ENCODE results near the gene RALGDS. TPM values are rescaled to one million over a fixed set of nuclear protein-coding genes. Genes with fewer than 3 reads are reported as not detected.
A peak's percentile ranks its signal among the peaks of the same experiment; 100 is the strongest.

RALGDS gene
- polyA plus RNA-seq, 2 donors: 47.8 to 67.9 TPM

DNA sequence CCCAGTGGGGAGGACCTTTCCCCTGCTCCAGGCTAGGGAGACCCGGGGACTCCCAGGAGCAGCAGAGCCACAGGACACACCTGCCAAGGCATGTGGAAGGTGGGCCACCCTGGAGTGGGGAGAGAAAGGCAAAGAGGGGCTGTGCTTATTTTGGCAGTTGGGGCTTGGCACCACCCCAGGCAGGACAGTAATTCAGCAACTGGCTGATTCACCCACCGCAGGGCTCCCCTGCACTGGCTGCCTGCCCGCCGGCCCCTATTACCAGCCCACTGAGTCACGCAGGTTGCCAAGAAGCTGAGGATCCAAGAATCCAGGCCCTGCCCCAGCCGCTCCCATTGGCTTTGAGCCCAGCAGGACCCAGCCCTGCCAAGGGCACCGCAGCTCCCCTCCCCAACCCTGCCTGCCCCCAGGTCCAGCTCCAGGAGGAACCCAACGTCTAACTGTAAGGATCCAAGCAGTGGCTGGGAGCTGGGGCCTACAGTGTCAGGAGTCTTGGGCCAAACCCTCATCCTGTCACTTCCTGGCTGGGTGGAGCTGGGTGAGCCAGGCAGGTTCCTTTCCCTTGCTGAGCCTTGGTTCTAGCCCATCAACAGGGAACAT lies 14.2 kb upstream of the RALGDS start:
- no peaks in the 10 kb centered on the region for H3K9me3 ChIP-seq (ENCODE audit: control insufficient read depth in 2 of 2, insufficient read depth in 1 of 2, low read depth in 1 of 2, low read length in 1 of 2)
- H3K4me1 ChIP-seq (ENCODE audit: control insufficient read depth in 2 of 2, insufficient read depth in 2 of 2, low read length in 1 of 2): peaks cover 12 to 52% of the 10 kb centered on the region in 2 donors
- H3K4me3 ChIP-seq (ENCODE audit: low read depth in 1 of 2, low read length in 2 of 2): no peak overlapping the region
- H3K27ac ChIP-seq (ENCODE audit: low read depth in 2 of 2, low read length in 1 of 2): peak overlapping the region; percentile 99 to 100
- 15 to 22% methylated on average over 8 of the region's 8 CpGs for WGBS, 2 donors
- H3K27me3 ChIP-seq (ENCODE audit: control insufficient read depth in 1 of 2, insufficient read depth in 2 of 2, low read length in 2 of 2): no peaks in the 10 kb centered on the region
- no peaks in the 10 kb centered on the region for H3K36me3 ChIP-seq (ENCODE audit: control insufficient read depth in 2 of 2, insufficient read depth in 2 of 2, low read length in 1 of 2)

DNA sequence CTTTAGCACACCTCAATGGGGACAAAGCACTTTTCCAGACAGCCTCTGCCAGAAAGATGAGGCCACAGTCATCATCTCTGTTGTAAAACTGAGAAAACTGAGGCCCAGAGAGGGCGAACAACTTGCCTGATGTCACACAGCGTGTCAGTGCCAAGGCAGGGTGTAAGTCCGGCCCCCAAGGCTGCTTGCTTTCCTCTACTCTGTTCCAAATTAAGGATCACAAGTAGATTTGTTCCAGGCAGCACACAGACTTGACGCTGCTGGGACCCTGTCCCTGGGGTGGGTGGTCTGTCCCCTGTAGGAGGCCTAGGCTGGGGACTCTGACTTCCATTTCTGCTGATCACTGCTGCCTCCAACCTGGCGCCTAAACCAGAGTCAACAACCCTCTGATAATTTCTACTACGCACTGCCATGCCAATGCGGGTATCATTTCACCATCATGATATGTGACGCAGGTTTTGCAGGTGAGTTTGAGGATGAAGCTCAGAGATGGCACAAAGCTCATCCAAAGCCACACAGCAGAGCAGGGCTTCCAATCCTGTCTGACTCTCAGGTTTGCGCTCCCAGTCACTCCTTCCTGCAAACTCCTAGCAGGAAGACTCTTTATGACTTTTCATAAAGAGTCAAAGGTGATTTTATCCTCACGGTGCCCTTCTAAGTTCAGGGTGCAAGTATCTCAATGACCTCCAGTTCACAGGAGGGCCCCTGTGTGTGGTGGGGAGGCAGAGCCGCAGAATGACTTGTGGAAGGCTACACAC lies 13.5 kb upstream of the RALGDS start:
- Histone ChIP-seq H3K4me3 (ENCODE audit: low read depth in 1 of 2, low read length in 2 of 2) (no peak overlapping the region), H3K4me1 (ENCODE audit: control insufficient read depth in 2 of 2, insufficient read depth in 2 of 2, low read length in 1 of 2) (peaks cover 12 to 51% of the 10 kb centered on the region in 2 donors)
- WGBS, 2 donors: 48 to 52% methylated on average over 11 of the region's 11 CpGs

DNA sequence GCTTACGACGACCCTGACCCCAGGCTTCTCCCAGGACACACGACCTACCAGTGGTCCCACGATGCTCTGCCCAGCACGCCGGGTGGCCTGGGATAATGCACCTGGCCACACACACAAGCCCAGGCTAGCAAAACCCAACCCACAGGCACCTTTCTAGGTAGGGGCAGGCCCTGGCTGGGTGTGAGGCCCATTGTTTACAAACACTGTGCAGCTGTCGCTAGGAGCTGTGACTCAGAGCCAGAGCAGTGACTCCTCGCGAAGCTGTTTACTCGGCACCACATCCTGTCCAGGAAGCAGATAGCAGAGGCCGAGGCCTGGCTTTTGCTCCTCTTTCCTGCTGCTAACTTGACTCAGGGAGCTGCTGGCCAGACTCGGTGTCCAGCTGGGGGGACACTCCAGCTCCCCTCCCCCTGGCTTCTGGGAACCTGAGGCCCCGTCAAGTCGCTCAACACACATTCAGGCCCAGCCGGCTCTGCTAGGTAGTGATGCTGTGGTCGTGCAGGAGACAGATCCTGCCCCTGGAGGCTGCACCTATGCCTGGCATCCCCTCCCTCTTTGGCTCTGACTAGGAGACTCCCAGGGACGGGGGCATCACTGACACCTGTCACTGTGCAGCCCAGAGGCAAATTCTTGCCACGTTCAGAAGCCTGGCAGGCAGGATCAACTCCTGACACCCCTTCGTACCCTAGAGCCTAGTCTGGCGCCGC lies 12.8 kb upstream of the RALGDS start:
- Histone ChIP-seq H3K4me1 (ENCODE audit: control insufficient read depth in 2 of 2, insufficient read depth in 2 of 2, low read length in 1 of 2) (peaks cover 17 to 54% of the 10 kb centered on the region in 2 donors), H3K9me3 (ENCODE audit: control insufficient read depth in 2 of 2, insufficient read depth in 1 of 2, low read depth in 1 of 2, low read length in 1 of 2) (no peaks in the 10 kb centered on the region), H3K4me3 (ENCODE audit: low read depth in 1 of 2, low read length in 2 of 2) (no peak overlapping the region)

More for the DNA sequence above, 13.5 kb upstream of the RALGDS start:
- H3K36me3 ChIP-seq (ENCODE audit: control insufficient read depth in 2 of 2, insufficient read depth in 2 of 2, low read length in 1 of 2): no peaks in the 10 kb centered on the region
- no peaks in the 10 kb centered on the region for H3K9me3 ChIP-seq (ENCODE audit: control insufficient read depth in 2 of 2, insufficient read depth in 1 of 2, low read depth in 1 of 2, low read length in 1 of 2)
- H3K27ac ChIP-seq (ENCODE audit: low read depth in 2 of 2, low read length in 1 of 2): peak overlapping the region; percentile 99 to 100
- no peaks in the 10 kb centered on the region for H3K27me3 ChIP-seq (ENCODE audit: control insufficient read depth in 1 of 2, insufficient read depth in 2 of 2, low read length in 2 of 2)

DNA sequence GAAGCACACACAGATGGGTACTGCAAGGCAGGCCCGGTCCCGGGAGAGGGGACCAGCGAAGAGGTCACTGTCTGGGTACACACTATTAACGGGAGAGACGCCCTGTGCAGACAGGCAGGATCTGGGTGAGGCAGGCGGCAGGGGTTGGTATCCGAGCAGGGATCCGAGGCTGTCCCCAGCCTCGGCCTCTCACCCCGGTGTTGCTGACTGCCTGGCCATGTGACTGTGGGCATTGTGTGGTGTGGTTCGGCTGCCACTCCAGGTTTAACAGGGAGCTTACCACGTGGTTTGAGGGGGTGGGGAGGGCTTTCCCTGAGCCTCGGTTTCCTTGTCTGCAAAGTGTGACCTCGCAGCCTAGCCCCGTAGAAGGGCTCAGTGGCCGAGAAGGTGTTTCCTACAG lies 11.1 kb upstream of the RALGDS start:
- no peak overlapping the region for H3K27ac ChIP-seq (ENCODE audit: low read depth in 2 of 2, low read length in 1 of 2)
- H3K4me3 ChIP-seq (ENCODE audit: low read depth in 1 of 2, low read length in 2 of 2): no peak overlapping the region
- peaks cover 20 to 58% of the 10 kb centered on the region in 2 donors for H3K4me1 ChIP-seq (ENCODE audit: control insufficient read depth in 2 of 2, insufficient read depth in 2 of 2, low read length in 1 of 2)
- WGBS, 2 donors: 78 to 85% methylated on average over 16 of the region's 16 CpGs
- H3K36me3 ChIP-seq (ENCODE audit: control insufficient read depth in 2 of 2, insufficient read depth in 2 of 2, low read length in 1 of 2): no peaks in the 10 kb centered on the region
- H3K9me3 ChIP-seq (ENCODE audit: control insufficient read depth in 2 of 2, insufficient read depth in 1 of 2, low read depth in 1 of 2, low read length in 1 of 2): no peaks in the 10 kb centered on the region
- H3K27me3 ChIP-seq (ENCODE audit: control insufficient read depth in 1 of 2, insufficient read depth in 2 of 2, low read length in 2 of 2): no peaks in the 10 kb centered on the region

More for the DNA sequence above, 12.8 kb upstream of the RALGDS start:
- WGBS, 2 donors: 12 to 24% methylated on average over 21 of the region's 21 CpGs
- Histone ChIP-seq H3K36me3 (ENCODE audit: control insufficient read depth in 2 of 2, insufficient read depth in 2 of 2, low read length in 1 of 2) (no peaks in the 10 kb centered on the region), H3K27me3 (ENCODE audit: control insufficient read depth in 1 of 2, insufficient read depth in 2 of 2, low read length in 2 of 2) (no peaks in the 10 kb centered on the region), H3K27ac (ENCODE audit: low read depth in 2 of 2, low read length in 1 of 2) (peak overlapping the region; percentile 99 to 100)

DNA sequence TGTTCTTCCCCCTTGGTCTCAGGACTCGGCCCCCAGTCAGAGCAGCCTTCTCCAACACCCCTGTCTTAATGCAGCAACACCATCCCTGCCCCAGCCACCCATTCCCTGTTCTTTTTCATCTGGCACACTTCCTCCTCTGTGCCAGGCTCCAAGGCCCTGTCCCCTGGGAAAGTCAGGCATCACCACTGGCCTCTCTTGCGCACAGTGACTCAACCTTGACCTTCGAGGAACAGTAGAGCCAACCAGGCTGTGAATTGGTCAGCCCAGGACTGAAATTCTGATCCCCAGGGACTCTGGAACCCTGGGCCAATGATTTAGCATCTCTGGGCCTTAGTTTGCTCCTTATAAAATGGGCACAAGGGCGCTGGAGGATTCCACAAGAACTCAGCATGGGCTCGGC lies 10.5 kb upstream of the RALGDS start:
- no peaks in the 10 kb centered on the region for H3K27me3 ChIP-seq (ENCODE audit: control insufficient read depth in 1 of 2, insufficient read depth in 2 of 2, low read length in 2 of 2)
- H3K36me3 ChIP-seq (ENCODE audit: control insufficient read depth in 2 of 2, insufficient read depth in 2 of 2, low read length in 1 of 2): no peaks in the 10 kb centered on the region
- WGBS, 2 donors: 85 to 90% methylated on average over 5 of the region's 5 CpGs
- peaks cover 25 to 64% of the 10 kb centered on the region in 2 donors for H3K4me1 ChIP-seq (ENCODE audit: control insufficient read depth in 2 of 2, insufficient read depth in 2 of 2, low read length in 1 of 2)
- H3K4me3 ChIP-seq (ENCODE audit: low read depth in 1 of 2, low read length in 2 of 2): no peak overlapping the region
- H3K27ac ChIP-seq (ENCODE audit: low read depth in 2 of 2, low read length in 1 of 2): peak overlapping the region; percentile 14 to 43
- H3K9me3 ChIP-seq (ENCODE audit: control insufficient read depth in 2 of 2, insufficient read depth in 1 of 2, low read depth in 1 of 2, low read length in 1 of 2): no peaks in the 10 kb centered on the region

DNA sequence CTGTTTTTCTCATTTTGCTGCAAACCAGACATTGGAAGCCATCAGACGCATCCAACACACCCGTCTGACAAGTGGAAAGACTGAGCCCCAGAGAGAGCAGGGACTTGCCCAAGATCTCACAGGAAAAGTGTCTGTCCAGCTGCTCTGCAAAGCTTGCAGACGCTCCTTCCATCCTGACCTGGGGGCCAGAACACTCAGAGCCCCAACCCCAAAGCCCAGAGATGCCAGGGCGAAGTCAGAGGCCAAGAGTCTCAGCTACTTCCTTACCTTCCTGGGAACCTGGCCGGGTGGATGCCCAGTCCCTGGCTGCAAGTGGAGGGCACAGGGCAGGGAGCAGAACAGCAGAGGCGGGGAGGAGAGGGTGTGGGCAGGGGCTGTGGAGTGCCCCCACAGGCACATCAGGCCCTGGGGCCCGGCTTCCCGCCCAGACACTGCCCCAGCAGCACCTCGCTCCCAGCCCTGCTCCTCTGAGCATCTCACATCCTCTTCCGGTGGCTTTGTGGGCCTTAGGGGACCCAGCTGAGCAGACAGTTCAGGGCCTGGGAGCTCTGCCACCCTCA lies 9.7 kb upstream of the RALGDS start:
- Histone ChIP-seq H3K27me3 (ENCODE audit: control insufficient read depth in 1 of 2, insufficient read depth in 2 of 2, low read length in 2 of 2) (no peaks in the 10 kb centered on the region), H3K27ac (ENCODE audit: low read depth in 2 of 2, low read length in 1 of 2) (peak overlapping the region; percentile 14 to 47), H3K36me3 (ENCODE audit: control insufficient read depth in 2 of 2, insufficient read depth in 2 of 2, low read length in 1 of 2) (no peaks in the 10 kb centered on the region), H3K4me1 (ENCODE audit: control insufficient read depth in 2 of 2, insufficient read depth in 2 of 2, low read length in 1 of 2) (peaks cover 25 to 63% of the 10 kb centered on the region in 2 donors), H3K9me3 (ENCODE audit: control insufficient read depth in 2 of 2, insufficient read depth in 1 of 2, low read depth in 1 of 2, low read length in 1 of 2) (no peaks in the 10 kb centered on the region), H3K4me3 (ENCODE audit: low read depth in 1 of 2, low read length in 2 of 2) (peak overlapping the region in 1 of 2 donors; percentile 7)
- 80 to 81% methylated on average over 10 of the region's 10 CpGs for WGBS, 2 donors

DNA sequence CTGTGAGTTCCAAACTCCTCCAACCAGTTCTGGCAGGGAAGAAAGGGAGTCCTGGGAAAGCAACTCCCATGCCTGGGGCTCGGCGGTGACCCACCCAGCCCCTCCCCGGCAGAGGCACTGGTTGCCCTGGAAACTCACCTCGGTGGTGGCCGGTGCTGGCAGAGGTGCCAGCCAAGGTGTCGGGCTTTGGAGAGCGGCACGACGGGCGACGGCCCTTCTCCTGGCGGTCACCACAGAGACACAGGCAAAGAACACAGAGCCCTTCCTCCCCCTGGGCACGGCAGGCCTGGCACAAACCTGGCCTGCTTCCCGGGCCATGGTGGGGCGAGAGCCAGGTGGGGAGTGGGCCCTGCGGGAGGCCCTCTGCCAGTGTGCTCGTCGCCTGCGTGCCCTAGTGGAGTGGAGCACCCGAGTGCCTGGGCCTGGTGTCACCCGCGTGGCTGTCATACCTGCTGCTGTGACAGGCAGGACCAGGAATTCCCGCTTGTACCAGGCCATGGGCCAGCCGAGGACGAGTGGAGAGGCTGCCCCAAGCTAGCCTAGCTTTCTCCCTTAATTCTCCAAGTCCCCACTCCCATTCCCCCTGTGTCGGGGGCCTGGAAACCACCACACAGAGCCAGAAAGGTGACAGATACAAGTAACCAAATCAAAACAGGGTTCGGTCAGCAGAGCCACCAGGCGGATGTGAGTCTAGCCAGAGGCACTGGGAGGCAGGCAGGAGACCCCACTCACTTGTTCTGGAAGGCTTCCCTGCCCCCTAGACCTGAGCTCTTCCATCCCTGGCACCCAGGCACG lies 8.2 kb upstream of the RALGDS start:
- Histone ChIP-seq H3K9me3 (ENCODE audit: control insufficient read depth in 2 of 2, insufficient read depth in 1 of 2, low read depth in 1 of 2, low read length in 1 of 2) (no peaks in the 10 kb centered on the region), H3K4me3 (ENCODE audit: low read depth in 1 of 2, low read length in 2 of 2) (peak overlapping the region; percentile 1 to 8), H3K4me1 (ENCODE audit: control insufficient read depth in 2 of 2, insufficient read depth in 2 of 2, low read length in 1 of 2) (peaks cover 20 to 49% of the 10 kb centered on the region in 2 donors), H3K27me3 (ENCODE audit: control insufficient read depth in 1 of 2, insufficient read depth in 2 of 2, low read length in 2 of 2) (no peaks in the 10 kb centered on the region), H3K27ac (ENCODE audit: low read depth in 2 of 2, low read length in 1 of 2) (peak overlapping the region; percentile 37 to 91), H3K36me3 (ENCODE audit: control insufficient read depth in 2 of 2, insufficient read depth in 2 of 2, low read length in 1 of 2) (no peaks in the 10 kb centered on the region)
- 50 to 51% methylated on average over 21 to 29 of the region's 29 CpGs for whole genome bisulfite sequencing, 2 donors

DNA sequence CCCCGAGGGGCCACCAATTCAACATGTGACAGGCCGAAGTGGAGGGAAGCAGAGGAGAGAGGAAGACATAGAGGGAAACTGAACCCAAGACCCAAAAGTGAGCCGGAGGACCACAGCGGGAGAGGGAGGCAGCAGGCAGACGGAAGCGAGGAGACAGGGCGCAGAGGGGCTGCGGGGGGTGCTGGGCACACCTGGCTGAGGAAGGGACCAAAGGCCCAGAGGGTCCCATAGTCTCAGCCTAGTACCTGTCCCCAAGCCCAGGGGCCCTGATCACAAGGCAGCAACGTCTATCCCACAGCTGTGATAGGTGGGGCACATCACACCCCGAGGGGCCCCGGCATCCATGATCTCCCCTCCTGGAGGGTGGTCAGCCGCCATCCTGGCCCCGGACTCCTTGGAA lies 7.1 kb upstream of the RALGDS start:
- Histone ChIP-seq H3K27me3 (ENCODE audit: control insufficient read depth in 1 of 2, insufficient read depth in 2 of 2, low read length in 2 of 2) (no peaks in the 10 kb centered on the region), H3K4me1 (ENCODE audit: control insufficient read depth in 2 of 2, insufficient read depth in 2 of 2, low read length in 1 of 2) (peaks cover 16 to 40% of the 10 kb centered on the region in 2 donors), H3K4me3 (ENCODE audit: low read depth in 1 of 2, low read length in 2 of 2) (peak overlapping the region in 1 of 2 donors; percentile 7), H3K9me3 (ENCODE audit: control insufficient read depth in 2 of 2, insufficient read depth in 1 of 2, low read depth in 1 of 2, low read length in 1 of 2) (no peaks in the 10 kb centered on the region), H3K27ac (ENCODE audit: low read depth in 2 of 2, low read length in 1 of 2) (peak overlapping the region; percentile 25 to 91), H3K36me3 (ENCODE audit: control insufficient read depth in 2 of 2, insufficient read depth in 2 of 2, low read length in 1 of 2) (no peaks in the 10 kb centered on the region)
- 78 to 83% methylated on average over 13 of the region's 13 CpGs for WGBS, 2 donors
